Activated naive CD4-positive, alpha-beta T cell treated with anti-CD3 and anti-CD28 coated beads, Interleukin-2, amount 10 ng/mL, durations not matched to agents 7 days and 5 days (primary cell): Measurements from ENCODE around the gene MCF2L2.
"Not testable (repeated sequence)": the region's sequence is repeated elsewhere in the genome, so short reads cannot be mapped to it uniquely, and the experiment has no call there.

Source experiments
- CTCF ChIA-PET: fragments of 350-600 bp; sonication (Branson Sonifier 250); formaldehyde crosslinking; loops from one replicate; lab custom pipeline; 2021; ENCODE audit warnings: antibody characterized with exemption; lab: Charles Lee
- DNase-seq: peaks from one replicate; pipeline ENCODE4 v3.0.0-alpha.2; 2020
- H3K27ac Mint-ChIP-seq: one replicate; pipeline ENCODE4 v1.8.0; 2021; ENCODE audit warnings: mild to moderate bottlenecking, moderate library complexity, mixed read lengths
- H3K27me3 Mint-ChIP-seq: one replicate; pipeline ENCODE4 v1.8.0; 2021; ENCODE audit warnings: mild to moderate bottlenecking, mixed read lengths
- H3K36me3 Mint-ChIP-seq: one replicate; pipeline ENCODE4 v1.8.0; 2021; ENCODE audit warnings: mixed read lengths
- H3K4me1 Mint-ChIP-seq: one replicate; pipeline ENCODE4 v1.8.0; 2021; ENCODE audit warnings: mixed read lengths
- H3K4me3 Mint-ChIP-seq: one replicate; pipeline ENCODE4 v1.8.0; 2021; ENCODE audit warnings: mild to moderate bottlenecking, moderate library complexity, mixed read lengths
- H3K9me3 Mint-ChIP-seq: one replicate; pipeline ENCODE4 v1.8.0; 2021; ENCODE audit warnings: mixed read lengths

The MCF2L2 gene

GRCh38 chr3:183378545-183378944, 49.9 kb downstream of the MCF2L2 start:
- Mint-ChIP-seq H3K9me3 (no peaks in the 10 kb centered on the region), H3K4me3 (no peak overlapping the region), H3K4me1 (no peaks in the 10 kb centered on the region), H3K36me3 (no peaks in the 10 kb centered on the region), H3K27me3 (peaks cover under 1% of the 10 kb centered on the region), H3K27ac (no peak overlapping the region)
- CTCF ChIA-PET, result interaction anchor here (1.5 to 2.6 kb wide), 2 partner anchors 193 to 256 kb away, joined by 6 to 14 read pairs; no protein-coding TSS in a partner anchor
- DNase-seq, result no peak

- no peaks in the 10 kb centered on the region for H3K36me3 Mint-ChIP-seq
- DNase-seq, result no peak
- CTCF ChIA-PET, result interaction anchor here (1.5 to 2.6 kb wide), 2 partner anchors 193 to 256 kb away, joined by 6 to 14 read pairs; no protein-coding TSS in a partner anchor
- no peak overlapping the region for H3K4me3 Mint-ChIP-seq
- no peak overlapping the region for H3K27ac Mint-ChIP-seq
- H3K27me3 Mint-ChIP-seq, result peaks cover 3% of the 10 kb centered on the region
- H3K9me3 Mint-ChIP-seq, result no peaks in the 10 kb centered on the region
- H3K4me1 Mint-ChIP-seq, result no peaks in the 10 kb centered on the region
These were observed 50.4 kb downstream of the MCF2L2 start for GRCh38 chr3:183378008-183378407.

- Mint-ChIP-seq H3K9me3 (no peaks in the 10 kb centered on the region), H3K4me3 (no peak overlapping the region), H3K27ac (no peak overlapping the region), H3K27me3 (peaks cover 3% of the 10 kb centered on the region), H3K4me1 (no peaks in the 10 kb centered on the region), H3K36me3 (no peaks in the 10 kb centered on the region)
- no peak for DNase-seq
- CTCF ChIA-PET, result interaction anchor here (2.6 kb wide), 1 partner anchor 192 kb away, joined by 14 read pairs; no protein-coding TSS in a partner anchor
These were observed 51.0 kb downstream of the MCF2L2 start for GRCh38 chr3:183377307-183377959.

GRCh38 chr3:183375787-183376186, 52.6 kb downstream of the MCF2L2 start:
- DNase-seq, result no peak
- H3K27ac Mint-ChIP-seq, result no peak overlapping the region
- H3K4me1 Mint-ChIP-seq, result no peaks in the 10 kb centered on the region
- no peaks in the 10 kb centered on the region for H3K36me3 Mint-ChIP-seq
- H3K9me3 Mint-ChIP-seq, result no peaks in the 10 kb centered on the region
- no peak overlapping the region for H3K4me3 Mint-ChIP-seq
- CTCF ChIA-PET, result no interaction called here
- peaks cover 3% of the 10 kb centered on the region for H3K27me3 Mint-ChIP-seq

- H3K4me3 Mint-ChIP-seq, result no peak overlapping the region
- no peak overlapping the region for H3K27ac Mint-ChIP-seq
These were observed 53.1 kb downstream of the MCF2L2 start for GRCh38 chr3:183375337-183375736.

GRCh38 chr3:183372911-183373310, 55.5 kb downstream of the MCF2L2 start:
- H3K36me3 Mint-ChIP-seq, result no peaks in the 10 kb centered on the region
- peaks cover 3% of the 10 kb centered on the region for H3K27me3 Mint-ChIP-seq
- CTCF ChIA-PET, result interaction anchor here (0.8 kb wide), 1 partner anchor 250 kb away, joined by 3 read pairs; no protein-coding TSS in a partner anchor
- H3K27ac Mint-ChIP-seq, result no peak overlapping the region
- no peak for DNase-seq
- H3K4me1 Mint-ChIP-seq, result no peaks in the 10 kb centered on the region
- no peak overlapping the region for H3K4me3 Mint-ChIP-seq
- no peaks in the 10 kb centered on the region for H3K9me3 Mint-ChIP-seq

More at GRCh38 chr3:183375337-183375736, 53.1 kb downstream of the MCF2L2 start:
- DNase-seq, result no peak
- Mint-ChIP-seq H3K4me1 (no peaks in the 10 kb centered on the region), H3K36me3 (no peaks in the 10 kb centered on the region), H3K27me3 (peaks cover 3% of the 10 kb centered on the region), H3K9me3 (no peaks in the 10 kb centered on the region)
- CTCF ChIA-PET, result interaction anchor here (1.2 kb wide), 1 partner anchor 253 kb away, joined by 4 read pairs; no protein-coding TSS in a partner anchor

GRCh38 chr3:183371600-183371968, 56.8 kb downstream of the MCF2L2 start:
- H3K4me1 Mint-ChIP-seq, H3K4me3 Mint-ChIP-seq, CTCF ChIA-PET, H3K9me3 Mint-ChIP-seq, H3K27me3 Mint-ChIP-seq, DNase-seq, H3K36me3 Mint-ChIP-seq, H3K27ac Mint-ChIP-seq: not testable (repeated sequence)

GRCh38 chr3:183370391-183370790, 58.0 kb downstream of the MCF2L2 start:
- Mint-ChIP-seq H3K27me3 (peaks cover 3% of the 10 kb centered on the region), H3K9me3 (no peaks in the 10 kb centered on the region), H3K36me3 (no peaks in the 10 kb centered on the region), H3K4me3 (no peak overlapping the region), H3K27ac (no peak overlapping the region), H3K4me1 (peaks cover 12% of the 10 kb centered on the region)
- CTCF ChIA-PET, result no interaction called here
- DNase-seq, result no peak

GRCh38 chr3:183369627-183370026, 58.8 kb downstream of the MCF2L2 start:
- DNase-seq, result no peak
- H3K27ac Mint-ChIP-seq, result no peak overlapping the region

GRCh38 chr3:183369117-183369516, 59.3 kb downstream of the MCF2L2 start:
- H3K36me3 Mint-ChIP-seq, result no peaks in the 10 kb centered on the region
- CTCF ChIA-PET, result interaction anchor here (0.6 kb wide), 1 partner anchor 1379 kb away, joined by 3 read pairs; no protein-coding TSS in a partner anchor
- peaks cover 3% of the 10 kb centered on the region for H3K27me3 Mint-ChIP-seq
- H3K4me3 Mint-ChIP-seq, result no peak overlapping the region
- H3K27ac Mint-ChIP-seq, result no peak overlapping the region
- no peak for DNase-seq
- no peaks in the 10 kb centered on the region for H3K9me3 Mint-ChIP-seq
- H3K4me1 Mint-ChIP-seq, result peaks cover 12% of the 10 kb centered on the region

More at GRCh38 chr3:183369627-183370026, 58.8 kb downstream of the MCF2L2 start:
- H3K9me3 Mint-ChIP-seq, result no peaks in the 10 kb centered on the region
- H3K4me3 Mint-ChIP-seq, result no peak overlapping the region
- peaks cover 12% of the 10 kb centered on the region for H3K4me1 Mint-ChIP-seq
- CTCF ChIA-PET, result interaction anchor here (0.6 to 0.7 kb wide), 2 partner anchors 181 to 1378 kb away, joined by 3 read pairs; no protein-coding TSS in a partner anchor
- no peaks in the 10 kb centered on the region for H3K36me3 Mint-ChIP-seq
- peaks cover 3% of the 10 kb centered on the region for H3K27me3 Mint-ChIP-seq

- H3K36me3 Mint-ChIP-seq, result no peaks in the 10 kb centered on the region
- H3K9me3 Mint-ChIP-seq, result no peaks in the 10 kb centered on the region
- H3K4me1 Mint-ChIP-seq, result peaks cover 6% of the 10 kb centered on the region
- CTCF ChIA-PET, result no interaction called here
- peaks cover 4% of the 10 kb centered on the region for H3K27me3 Mint-ChIP-seq
- DNase-seq, result no peak
- no peak overlapping the region for H3K4me3 Mint-ChIP-seq
- no peak overlapping the region for H3K27ac Mint-ChIP-seq
These were observed 67.3 kb downstream of the MCF2L2 start for GRCh38 chr3:183360971-183361624.

- no peak for DNase-seq
- H3K27ac Mint-ChIP-seq, result no peak overlapping the region
- no peaks in the 10 kb centered on the region for H3K9me3 Mint-ChIP-seq
- no peaks in the 10 kb centered on the region for H3K36me3 Mint-ChIP-seq
- no peaks in the 10 kb centered on the region for H3K4me1 Mint-ChIP-seq
- no peak overlapping the region for H3K4me3 Mint-ChIP-seq
- CTCF ChIA-PET, result no interaction called here
- peaks cover 4% of the 10 kb centered on the region for H3K27me3 Mint-ChIP-seq
These were observed 69.4 kb downstream of the MCF2L2 start for GRCh38 chr3:183359036-183359435.

- Mint-ChIP-seq H3K27ac (no peak overlapping the region), H3K36me3 (no peaks in the 10 kb centered on the region), H3K9me3 (no peaks in the 10 kb centered on the region), H3K27me3 (peaks cover 8% of the 10 kb centered on the region), H3K4me3 (no peak overlapping the region), H3K4me1 (no peaks in the 10 kb centered on the region)
- CTCF ChIA-PET, result no interaction called here
- no peak for DNase-seq
These were observed 70.8 kb downstream of the MCF2L2 start for GRCh38 chr3:183357564-183358079.

- Mint-ChIP-seq H3K27me3 (peaks cover 8% of the 10 kb centered on the region), H3K27ac (no peak overlapping the region), H3K4me3 (no peak overlapping the region), H3K4me1 (no peaks in the 10 kb centered on the region), H3K36me3 (no peaks in the 10 kb centered on the region), H3K9me3 (no peaks in the 10 kb centered on the region)
- DNase-seq, result no peak
- CTCF ChIA-PET, result no interaction called here
These were observed 71.5 kb downstream of the MCF2L2 start for GRCh38 chr3:183356920-183357319.
